HG03354 (cell line): ENCODE results near the gene VWA5A.
"Not testable (repeated sequence)": the region's sequence is repeated elsewhere in the genome, so short reads cannot be mapped to it uniquely, and the experiment has no call there.

Experiments
- ATAC-seq: cut with Tn5 transposase; IDR thresholded peaks from one replicate; pipeline ENCODE4 v1.9.1; 2021; ENCODE audit warnings: mild to moderate bottlenecking; ENCODE audit not compliant: unreplicated experiment, poor library complexity, severe bottlenecking

VWA5A gene

DNA sequence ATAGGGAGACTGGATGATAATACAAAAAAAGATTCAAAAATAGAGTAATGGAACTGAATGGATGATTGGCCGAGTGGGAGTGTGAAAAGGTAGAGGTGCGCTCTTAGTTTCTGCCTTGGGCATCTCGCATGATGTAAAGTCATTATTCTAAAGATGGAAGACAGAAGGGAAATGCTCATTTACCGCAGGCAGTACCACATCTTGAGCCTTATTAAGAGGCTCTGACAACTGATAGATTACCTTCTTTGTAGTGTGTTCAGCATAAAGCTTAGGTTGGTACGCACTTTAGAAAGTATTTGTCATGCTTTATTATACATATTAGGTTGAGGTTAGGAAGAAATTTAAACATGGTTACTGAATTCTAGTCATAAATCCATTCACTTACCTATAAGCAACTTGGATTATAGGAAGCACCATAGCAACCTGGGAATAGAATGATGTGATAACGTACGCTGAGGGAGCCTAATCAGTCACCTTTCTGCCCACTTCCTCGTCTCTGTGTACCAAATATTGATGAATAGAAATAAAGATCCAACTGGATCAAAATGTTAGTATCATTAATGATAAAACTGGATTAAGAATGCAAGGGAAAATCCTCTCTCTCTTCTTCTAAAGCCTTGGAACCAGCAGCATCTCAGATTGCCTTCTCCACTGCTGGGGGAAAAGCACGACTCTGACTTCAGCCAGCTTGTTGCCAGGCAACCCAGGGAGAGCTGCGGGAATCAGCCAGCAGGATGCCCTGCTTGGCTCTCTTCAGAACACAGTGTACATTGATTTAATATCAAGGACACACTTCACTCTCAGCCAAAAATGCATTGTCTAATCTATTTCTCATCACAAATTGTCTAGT is 29.0 kb upstream of the VWA5A start:
- no peak for ATAC-seq

DNA sequence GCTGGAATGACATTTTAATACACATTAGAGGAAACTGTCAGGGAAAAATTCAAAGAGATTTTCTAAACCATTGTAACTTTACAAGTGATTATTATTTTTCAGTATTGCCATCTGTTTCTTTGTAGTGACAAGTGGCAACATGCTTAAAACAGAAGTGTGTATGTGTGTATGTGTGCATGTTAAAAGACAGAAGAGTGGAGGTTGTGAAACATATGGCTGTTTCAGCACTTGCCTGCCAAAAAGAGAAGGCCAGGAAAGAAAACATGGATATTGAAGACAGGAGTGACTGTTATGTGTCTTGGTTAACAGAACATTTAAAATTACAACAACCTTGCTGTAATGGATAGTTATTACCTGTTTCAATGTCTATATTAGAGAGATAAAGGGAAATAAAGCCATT is 24.3 kb upstream of the VWA5A start:
- ATAC-seq, result no peak

DNA sequence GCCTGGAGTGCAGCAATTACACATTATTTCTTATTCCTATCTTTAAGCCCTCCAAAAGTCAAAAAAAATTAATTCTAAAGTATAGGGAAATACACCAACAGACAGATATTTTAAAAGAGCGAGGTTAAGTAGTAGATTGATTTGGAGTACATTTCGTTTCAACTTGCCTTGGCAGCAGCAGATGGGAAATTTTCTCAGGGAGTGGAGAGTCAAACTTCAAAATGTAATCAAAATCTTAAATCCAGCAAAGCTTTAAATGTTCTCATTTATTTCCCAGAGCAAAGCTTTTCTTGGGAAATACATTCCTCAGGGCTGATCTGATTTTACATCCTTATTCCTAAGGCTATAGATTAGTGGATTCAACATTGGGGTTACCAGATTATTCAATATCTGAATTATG is 21.9 kb upstream of the VWA5A start:
- no peak for ATAC-seq

DNA sequence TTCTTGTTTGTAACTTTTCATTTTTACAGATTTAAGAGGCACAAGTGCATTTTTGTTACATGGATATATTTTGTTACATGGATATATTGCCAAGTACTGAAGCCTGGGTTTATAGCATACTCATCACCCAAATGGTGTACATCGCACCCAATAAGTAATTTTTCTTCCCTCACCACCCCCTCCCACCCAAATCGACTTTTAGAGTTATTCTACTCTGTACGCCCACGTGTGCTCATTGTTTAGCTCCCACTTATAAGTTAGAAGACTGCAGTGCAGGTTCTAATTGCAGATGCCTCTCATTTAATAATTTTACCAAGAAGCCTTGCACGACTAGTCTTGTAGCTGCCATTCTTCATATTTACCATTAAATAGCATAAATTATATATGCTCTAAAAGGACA is 20.5 kb upstream of the VWA5A start:
- no peak for ATAC-seq

DNA sequence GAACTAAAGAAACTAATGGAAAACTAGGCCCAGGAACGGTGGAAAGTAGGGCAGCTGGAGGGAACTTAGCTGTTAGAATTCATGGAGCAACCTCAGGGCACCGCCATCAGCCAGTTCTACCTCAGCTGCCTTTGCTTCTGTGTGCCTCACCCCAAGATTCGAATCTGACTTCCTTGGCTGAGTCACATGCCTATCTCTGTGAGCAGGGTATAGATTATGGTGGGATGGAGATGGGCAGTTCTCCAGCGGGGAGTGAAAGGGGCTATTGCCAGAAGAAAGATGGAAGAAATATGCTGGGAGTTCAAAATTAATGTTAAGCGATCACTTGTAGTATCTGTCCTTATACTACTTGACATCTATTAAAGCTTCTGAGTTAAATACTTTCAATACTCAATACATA is 18.9 kb upstream of the VWA5A start:
- no peak for ATAC-seq

DNA sequence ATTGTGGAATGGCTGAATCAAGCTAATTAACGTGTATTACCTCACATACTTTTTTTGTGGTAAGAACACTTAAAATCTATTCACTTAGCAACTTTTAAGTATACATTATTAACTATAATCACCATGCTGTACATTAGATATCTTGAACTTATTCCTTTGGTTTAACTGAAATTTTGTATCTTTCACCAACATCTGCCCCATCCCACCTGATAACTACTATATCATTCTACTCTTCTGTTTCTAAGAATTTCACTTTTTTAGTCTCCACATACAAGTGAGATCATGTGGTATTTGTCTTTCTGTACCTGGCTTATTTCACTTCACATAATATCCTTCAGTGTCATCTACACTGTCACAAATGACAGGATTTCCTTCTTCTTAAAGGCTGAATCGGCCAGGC is 17.1 kb upstream of the VWA5A start:
- ATAC-seq, result no peak

DNA sequence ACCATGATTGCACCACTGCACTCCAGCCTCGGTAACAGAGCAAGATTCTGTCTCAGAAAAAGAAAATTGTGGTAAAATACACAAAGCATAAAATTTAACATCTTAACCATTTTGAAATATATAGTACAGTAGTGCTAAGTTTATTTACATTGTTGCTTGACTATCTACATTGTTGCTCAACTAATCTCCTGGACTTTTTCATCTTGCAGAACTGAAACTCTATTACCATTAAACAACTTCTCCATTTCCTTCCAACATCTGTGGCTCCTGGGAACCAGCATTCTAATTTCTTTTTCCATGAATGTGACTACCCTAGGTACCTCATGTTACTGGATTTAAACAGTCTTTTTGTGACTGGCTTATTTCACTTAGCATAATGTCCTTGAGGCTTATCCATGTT is 13.5 kb upstream of the VWA5A start:
- no peak for ATAC-seq

DNA sequence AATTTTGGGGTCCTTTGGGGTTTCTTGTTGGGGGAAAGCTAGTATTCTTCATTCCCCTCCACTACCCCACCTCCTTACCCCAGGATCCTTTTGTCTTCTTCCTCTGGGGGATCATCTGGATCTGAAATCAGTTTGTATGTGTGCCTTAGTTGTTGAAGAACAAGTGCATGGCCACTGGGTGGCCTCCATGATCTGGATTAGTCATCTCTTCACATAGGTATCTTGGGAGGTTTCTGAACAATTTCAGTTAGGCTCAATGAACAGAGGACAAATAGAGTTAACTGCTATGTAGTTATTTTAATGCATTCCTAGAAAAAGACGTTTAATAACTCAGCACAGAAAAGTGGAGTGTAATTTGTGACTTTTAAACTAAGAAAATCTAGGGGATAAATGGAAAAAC is 7.1 kb upstream of the VWA5A start:
- ATAC-seq, result peak; percentile 67

DNA sequence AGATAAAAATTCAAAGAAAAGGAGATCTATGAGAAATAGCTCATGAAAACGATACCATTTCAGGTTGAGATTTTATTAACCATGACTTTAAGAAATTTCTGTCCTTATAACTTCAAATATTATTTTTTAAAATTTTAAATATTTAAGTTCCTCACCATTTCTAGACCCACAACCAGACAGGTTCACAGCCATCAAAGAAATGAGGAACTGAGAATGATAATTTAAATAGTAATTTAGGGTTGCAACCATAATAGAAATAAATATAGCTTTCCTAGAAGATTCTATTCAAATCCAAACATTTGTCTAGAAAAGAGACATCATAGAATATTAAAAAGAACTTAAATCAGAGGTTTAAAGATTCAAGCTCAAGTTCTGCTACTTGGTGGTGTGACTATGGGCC is 5.9 kb upstream of the VWA5A start:
- ATAC-seq, result no peak

DNA sequence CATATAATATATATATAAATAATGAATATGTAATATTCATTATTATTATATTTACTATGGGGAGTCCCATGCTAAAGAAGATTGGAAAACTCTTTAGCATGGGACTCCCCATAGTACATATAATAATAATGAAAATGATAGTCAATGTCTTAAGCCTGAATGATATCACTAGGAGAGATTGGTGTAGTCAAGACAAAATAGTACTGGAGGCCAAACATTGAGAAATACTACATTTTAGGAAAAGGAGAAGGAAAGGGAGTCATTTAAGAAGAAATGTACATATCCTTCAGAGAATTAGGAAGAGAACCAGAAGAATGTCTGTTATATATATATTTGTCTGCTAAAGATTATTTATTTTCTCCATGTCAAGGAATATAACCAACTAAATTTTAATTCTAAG is 5.0 kb upstream of the VWA5A start:
- no peak for ATAC-seq

DNA sequence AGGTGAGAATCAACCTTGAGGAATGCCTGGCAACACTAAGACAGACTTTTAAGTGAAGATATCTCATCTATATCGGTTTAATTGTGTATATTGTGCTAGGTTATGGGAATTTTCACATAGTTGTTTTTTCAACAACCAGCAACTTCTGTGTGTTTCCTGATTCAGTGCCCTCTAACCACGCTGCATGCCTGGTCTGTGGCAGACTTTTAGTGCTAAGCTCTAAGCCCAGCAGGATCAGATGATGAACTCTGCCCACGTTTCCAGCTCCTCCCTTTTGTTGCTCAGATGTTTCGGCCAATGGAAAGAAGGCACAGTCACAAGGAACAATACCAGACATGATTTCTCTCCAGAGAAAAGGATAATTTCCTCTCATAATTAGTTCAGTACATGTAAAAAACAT is 1.4 kb upstream of the VWA5A start:
- no peak for ATAC-seq

DNA sequence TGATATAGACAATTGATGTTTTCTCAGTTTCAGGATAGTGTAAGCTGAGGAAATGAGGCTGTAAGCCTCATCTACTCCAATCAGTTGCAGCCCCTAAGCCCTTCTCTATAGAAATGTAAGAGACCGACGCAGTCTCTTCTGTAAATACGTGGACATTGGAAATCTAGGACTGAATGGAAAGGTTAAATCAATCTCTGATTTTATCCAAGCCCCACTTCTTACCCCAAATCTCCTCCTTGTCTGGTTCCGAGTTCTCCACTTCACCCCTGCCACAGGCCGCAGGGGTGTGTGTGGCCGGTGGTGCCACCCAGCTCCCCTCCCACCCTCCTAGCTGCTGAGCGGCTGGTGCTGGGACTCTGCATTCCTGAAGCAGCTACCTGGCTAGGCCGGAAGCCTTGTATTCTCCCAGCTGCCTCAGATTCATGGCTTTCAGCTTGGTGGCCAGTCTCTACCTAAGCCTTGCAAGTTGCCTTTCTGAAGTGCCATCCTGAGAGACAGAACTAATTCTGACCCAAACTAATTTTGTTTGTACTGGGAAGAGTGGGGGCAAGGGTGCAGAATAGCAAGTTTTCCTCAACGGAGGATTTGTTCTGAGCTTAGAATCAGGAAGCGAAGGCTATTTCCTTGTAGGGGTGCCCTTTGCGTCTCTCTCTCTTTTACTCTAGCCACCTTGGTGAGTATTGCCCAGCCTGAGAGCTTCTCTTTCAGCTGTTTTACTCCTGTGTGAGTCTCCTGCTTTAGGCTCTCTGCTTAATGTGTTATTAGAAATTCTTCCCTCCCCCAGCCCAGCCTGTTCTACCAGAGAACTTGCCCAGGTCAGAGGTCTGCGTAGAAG is 749 bp downstream of the VWA5A start:
- peak; percentile 41 for ATAC-seq

DNA sequence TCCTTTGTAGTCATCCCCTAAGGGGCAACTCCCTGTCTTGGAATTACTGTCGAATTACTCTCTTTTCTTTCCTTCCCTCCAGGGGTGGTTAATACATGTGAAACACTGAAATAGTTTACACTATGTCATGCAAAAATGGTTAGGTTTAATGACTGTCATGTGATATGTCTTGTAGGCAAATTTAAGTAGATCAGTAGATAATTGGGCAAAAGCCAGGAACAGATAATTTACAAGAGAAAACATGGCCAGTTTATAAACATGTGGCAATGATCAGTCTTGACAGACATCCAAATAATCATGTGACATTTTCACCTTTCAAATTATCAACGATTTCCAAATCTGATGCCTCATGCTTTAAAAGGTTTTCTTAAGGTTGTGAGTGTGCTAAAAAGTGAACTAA is 3.9 kb downstream of the VWA5A start:
- ATAC-seq, result no peak

DNA sequence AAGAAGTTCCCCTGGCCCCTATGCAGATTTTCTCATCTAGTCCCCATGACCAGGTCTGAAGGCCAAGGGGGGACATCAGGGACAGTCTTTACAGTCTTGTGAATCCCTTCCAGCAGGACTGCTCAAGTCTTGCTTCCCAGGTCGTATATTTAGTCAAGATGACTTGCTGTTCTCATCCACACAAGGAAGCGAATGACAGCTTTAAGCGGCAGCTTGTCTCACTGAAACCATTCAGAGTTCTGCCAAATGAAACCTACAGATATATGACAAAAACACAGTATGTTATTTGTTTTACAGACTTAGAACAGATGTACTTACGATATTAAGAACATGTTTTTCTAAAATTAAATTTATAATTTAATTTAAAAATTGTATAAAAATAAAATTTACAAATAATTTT is 5.6 kb downstream of the VWA5A start:
- no peak for ATAC-seq

DNA sequence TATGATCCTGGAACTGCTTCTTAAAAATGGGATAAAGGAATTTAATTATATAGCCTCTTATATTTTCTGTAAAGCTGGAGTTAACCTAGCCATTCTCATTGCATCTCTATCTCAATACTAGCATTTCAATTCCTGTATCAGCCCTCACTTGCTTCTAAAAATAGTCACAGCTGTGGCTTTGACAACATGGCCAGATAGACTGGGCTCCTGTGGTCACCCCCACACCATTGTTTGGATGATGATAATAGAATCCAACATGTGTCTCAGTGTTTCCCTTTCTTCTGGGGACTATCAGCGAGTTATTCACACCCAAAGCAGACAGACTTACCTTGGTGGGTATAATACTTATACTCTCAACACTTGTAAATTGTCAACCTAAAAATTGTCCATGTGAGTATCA is 6.9 kb downstream of the VWA5A start:
- no peak for ATAC-seq

DNA sequence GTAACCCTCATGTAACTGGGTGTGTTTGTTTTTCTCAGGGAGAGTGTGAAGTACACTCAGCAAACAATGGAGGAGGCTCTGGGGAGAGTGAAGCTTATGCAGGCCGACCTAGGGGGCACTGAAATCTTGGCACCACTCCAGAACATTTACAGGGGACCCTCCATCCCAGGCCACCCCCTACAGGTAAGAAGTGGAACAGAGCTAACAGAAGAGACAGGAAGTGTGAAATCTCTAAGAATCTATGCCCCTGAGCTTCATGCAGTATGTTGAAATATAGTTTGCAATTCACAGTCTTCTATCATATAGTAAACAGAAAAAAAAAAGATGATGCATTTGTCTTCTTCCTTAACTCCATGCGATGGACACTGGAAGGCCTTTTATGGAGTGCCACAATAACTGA is 8.4 kb downstream of the VWA5A start:
- no peak for ATAC-seq

DNA sequence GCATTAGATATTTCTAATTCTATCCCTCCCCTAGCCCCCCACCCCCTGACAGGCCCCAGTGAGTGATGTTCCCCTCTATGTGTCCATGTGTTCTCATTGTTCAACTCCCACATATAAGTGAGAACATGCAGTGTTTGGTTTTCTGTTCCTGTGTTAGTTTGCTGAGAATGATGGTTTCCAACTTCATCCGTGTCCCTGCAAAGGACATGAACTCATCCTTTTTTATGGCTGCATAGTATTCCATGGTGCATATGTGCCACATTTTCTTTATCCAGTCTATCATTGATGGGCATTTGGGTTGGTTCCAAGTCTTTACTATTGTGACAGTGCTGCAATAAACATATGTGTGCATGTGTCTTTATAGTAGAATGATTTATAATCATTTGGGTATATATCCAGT is 11.9 kb downstream of the VWA5A start:
- ATAC-seq, result not testable (repeated sequence)

DNA sequence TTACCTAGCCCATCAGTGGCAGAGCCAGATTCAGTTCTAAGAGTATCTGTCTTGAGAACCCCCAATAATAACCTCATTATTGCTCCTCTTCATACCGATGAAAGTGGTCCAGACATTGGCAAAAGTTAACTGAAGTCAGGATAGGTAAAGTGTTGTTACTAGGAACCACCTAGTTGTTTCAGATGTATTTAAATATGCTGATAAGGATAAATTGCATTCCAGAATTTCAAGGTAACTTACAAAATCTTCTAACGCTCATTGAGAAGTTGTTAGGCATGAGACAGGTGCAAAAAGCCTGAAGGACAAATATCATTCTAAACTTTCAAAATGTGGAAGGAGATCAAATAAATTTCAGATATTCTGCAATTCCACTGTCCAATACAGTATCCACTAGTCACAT is 27.8 kb downstream of the VWA5A start:
- ATAC-seq, result no peak

DNA sequence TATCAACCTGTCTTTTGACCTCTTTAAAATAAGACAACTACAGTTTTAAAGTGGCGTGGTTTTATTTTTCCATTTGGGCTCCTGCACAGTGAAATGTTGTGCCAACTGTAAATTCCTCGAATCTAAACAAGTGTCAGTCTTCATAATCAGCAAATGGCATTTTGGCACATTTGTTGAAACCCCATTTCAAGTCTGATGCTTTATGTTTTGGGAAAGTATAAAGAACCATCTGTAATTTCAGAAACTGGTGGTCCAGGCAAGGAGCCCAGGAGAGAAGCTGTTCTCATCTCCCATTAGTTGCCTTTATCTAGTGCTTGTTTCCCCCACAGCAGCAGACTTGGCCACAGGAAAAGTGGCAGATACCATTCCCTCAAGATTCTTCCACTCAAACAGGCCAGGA is 32.7 kb downstream of the VWA5A start:
- ATAC-seq, result no peak

DNA sequence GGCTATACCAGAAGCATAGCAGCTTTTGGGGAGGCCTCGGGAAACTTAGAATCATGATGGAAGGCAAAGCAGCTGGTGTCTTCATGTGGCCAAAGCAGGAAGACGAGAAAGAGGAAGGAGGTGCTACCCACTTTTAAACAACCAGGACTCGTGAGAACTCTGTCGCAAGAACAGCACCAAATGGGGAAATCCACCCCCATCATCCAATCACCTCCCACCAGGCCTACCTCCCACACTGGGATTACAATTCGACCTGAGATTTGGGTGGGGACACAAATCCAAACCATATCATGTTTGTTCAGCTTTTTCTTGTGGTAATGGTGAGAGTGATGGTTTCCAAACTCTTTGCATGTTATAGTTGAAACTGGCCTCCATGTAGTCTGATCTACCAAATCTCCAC is 35.4 kb downstream of the VWA5A start:
- no peak for ATAC-seq

DNA sequence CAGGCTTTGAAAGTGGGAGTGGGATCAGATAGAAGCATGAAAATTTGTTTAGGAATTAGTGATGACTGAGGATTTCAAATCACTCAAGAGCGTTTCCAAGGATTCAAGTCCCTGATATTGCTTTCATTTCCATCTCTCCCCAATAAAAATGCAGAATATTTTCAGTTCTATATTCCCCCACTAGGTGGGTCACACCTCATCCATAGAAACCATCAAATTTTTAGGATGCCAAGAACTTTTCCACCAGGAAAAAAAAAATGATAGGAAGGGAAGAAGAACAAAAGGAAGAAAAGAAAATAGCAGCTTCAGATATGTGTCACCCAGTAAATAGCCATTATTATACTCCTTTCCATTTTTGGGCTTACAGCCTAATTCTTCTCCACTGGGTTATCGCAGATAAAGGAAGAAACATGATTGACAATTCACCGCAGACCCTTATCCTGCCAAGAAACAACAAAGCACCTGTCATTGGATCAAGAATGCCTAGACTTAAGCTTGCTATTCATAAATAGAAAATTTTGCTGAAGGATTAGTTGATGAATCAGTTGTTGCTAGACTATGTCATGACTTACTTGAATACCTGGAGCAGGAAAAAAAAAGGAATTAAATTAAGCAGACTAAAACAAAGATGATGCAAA is 37.6 kb downstream of the VWA5A start:
- no peak for ATAC-seq
